K562 (cell line): ENCODE results near the gene PTCH2. TPM values are rescaled to one million over a fixed set of nuclear protein-coding genes. Genes with fewer than 3 reads are reported as not detected.

Source experiments
- CCNT2 ChIP-seq: IDR thresholded peaks from 2 replicates; pipeline ENCODE4 v1.6.1; 2011; ENCODE audit warnings: borderline replicate concordance, low read depth, mild to moderate bottlenecking, moderate library complexity, mixed read lengths, low read length; ENCODE audit not compliant: insufficient read length; ENCODE audit errors: extremely low read depth
- CEBPG ChIP-seq, 3 experiments: fragments of 200-800 bp in 1 of 3; sonication (Bioruptor generic) in 1 of 3; sonication (generic) in 1 of 3; formaldehyde crosslinking in 1 of 3; IDR thresholded peaks in 2 of 3; conservative IDR thresholded peaks in 1 of 3; 2 replicates each; pipeline versions ENCODE4 v1.6.1 to v1.8.0; 2016 to 2022; ENCODE audit warnings: missing compliant biosample characterization in 2 of 3, missing genetic modification characterization in 2 of 3, mild to moderate bottlenecking in 1 of 3, missing genetic modification reagents in 1 of 3
- CREB3L1 ChIP-seq: fragments of 450-650 bp; IDR thresholded peaks from 2 replicates; pipeline ENCODE4 v1.6.1; 2014; ENCODE audit warnings: low read depth, mild to moderate bottlenecking, moderate library complexity, borderline replicate concordance
- EGR1 ChIP-seq: fragments of 450-650 bp; conservative IDR thresholded peaks from 2 replicates; pipeline ENCODE4 v1.6.1; 2017; ENCODE audit warnings: mild to moderate bottlenecking
- FUS ChIP-seq: fragments of 200-400 bp; formaldehyde crosslinking; optimal IDR thresholded peaks from 2 replicates; pipeline ENCODE3; 2017; ENCODE audit warnings: low read depth, low read length
- HDAC6 ChIP-seq: IDR thresholded peaks from 2 replicates; pipeline ENCODE4 v1.6.1; 2012; ENCODE audit warnings: low read depth, mild to moderate bottlenecking, control low read depth, inconsistent platforms, low read length, moderate library complexity
- HSF4 ChIP-seq: fragments of 250-450 bp; sonication (Bioruptor Pico); IDR thresholded peaks from 2 replicates; pipeline ENCODE4 v2.1.2; 2022; ENCODE audit warnings: mild to moderate bottlenecking, moderate library complexity, borderline replicate concordance
- KLF6 ChIP-seq: fragments of 250-450 bp; sonication (Bioruptor Pico); IDR thresholded peaks from 2 replicates; pipeline ENCODE4 v1.4.0; 2020; ENCODE audit warnings: mild to moderate bottlenecking, moderate library complexity, borderline replicate concordance
- MAZ ChIP-seq, 2 experiments: fragments of 450-650 bp in 1 of 2; sonication (generic) in 1 of 2; formaldehyde crosslinking; IDR thresholded peaks in 1 of 2; conservative IDR thresholded peaks in 1 of 2; 2 replicates each; pipeline versions ENCODE4 v1.4.0 to v1.5.0; 2020; ENCODE audit warnings: mild to moderate bottlenecking in 1 of 2, missing genetic modification reagents in 1 of 2
- MXI1 ChIP-seq: IDR thresholded peaks from 2 replicates; pipeline ENCODE4 v1.6.1; 2011; ENCODE audit warnings: low read depth, mild to moderate bottlenecking, improper control_type of control experiment, low read length
- NEUROD1 ChIP-seq: fragments of 150-350 bp; IDR thresholded peaks from 2 replicates; pipeline ENCODE4 v1.6.1; 2014; ENCODE audit warnings: borderline replicate concordance, low read length, low read depth; ENCODE audit not compliant: partially characterized antibody
- NFIC ChIP-seq: fragments of 450-650 bp; IDR thresholded peaks from 2 replicates; pipeline ENCODE4 v1.6.1; 2017; ENCODE audit warnings: mild to moderate bottlenecking, inconsistent platforms
- NR2F6 ChIP-seq: fragments of 450-650 bp; formaldehyde crosslinking; IDR thresholded peaks from 2 replicates; pipeline ENCODE4 v1.4.0; 2020; ENCODE audit warnings: mild to moderate bottlenecking
- SFPQ ChIP-seq: fragments of 200-400 bp; formaldehyde crosslinking; IDR thresholded peaks from 2 replicates; pipeline ENCODE4 v1.6.1; 2017; ENCODE audit warnings: mild to moderate bottlenecking, low read depth, low read length, moderate library complexity
- SMAD2 ChIP-seq: fragments of 150-350 bp; IDR thresholded peaks from 2 replicates; pipeline ENCODE4 v1.6.1; 2014; ENCODE audit warnings: low read depth, mild to moderate bottlenecking, low read length
- U2AF2 ChIP-seq: fragments of 200-400 bp; formaldehyde crosslinking; optimal IDR thresholded peaks from 2 replicates; pipeline ENCODE3; 2017; ENCODE audit warnings: low read depth, mild to moderate bottlenecking, low read length
- WHSC1 ChIP-seq: IDR thresholded peaks from one replicate; pipeline ENCODE4 v1.6.1; 2012; ENCODE audit warnings: low read length, control low read depth, inconsistent platforms
- ZNF263 ChIP-seq: sonication (generic); formaldehyde crosslinking; IDR thresholded peaks from 2 replicates; pipeline ENCODE4 v1.8.0; 2022; ENCODE audit warnings: mild to moderate bottlenecking, missing genetic modification reagents, borderline replicate concordance
- ZNF507 ChIP-seq: conservative IDR thresholded peaks from 2 replicates; pipeline ENCODE4 v1.6.1; 2017; ENCODE audit warnings: missing genetic modification characterization, missing compliant biosample characterization
- ZZZ3 ChIP-seq: fragments of 450-650 bp; IDR thresholded peaks from 2 replicates; pipeline ENCODE4 v1.6.1; 2016; ENCODE audit warnings: antibody characterized with exemption, mild to moderate bottlenecking, moderate library complexity
- polyA plus RNA-seq, 8 experiments: library from polyadenylated mRNA; depleted of rRNA in 4 of 8; stranded (reverse) in 5 of 8; unstranded in 3 of 8; fragments of >200 nt; fragmentation: Nextera tagmentation in 2 of 8; fragmentation: Illumina TruSeq in 1 of 8; extraction: Ambion mirVana in 2 of 8; extraction: Trizol in 1 of 8; gene quantifications; 2 replicates each; pipeline versions ENCODE4 v1.2.1 to v1.2.3, GENCODE V29; 2011 to 2014; ENCODE audit warnings: inconsistent platforms in 1 of 8, missing spikeins in 1 of 8
- total RNA-seq, 7 experiments: library from RNA; depleted of rRNA in 6 of 7; stranded (reverse); fragments of >200 nt in 6 of 7; fragmentation: Illumina TruSeq in 2 of 7; extraction: Trizol in 2 of 7; gene quantifications; 2 replicates each; pipeline versions ENCODE4 v1.2.1 to v1.2.3, GENCODE V29; 2011 to 2021; ENCODE audit warnings: low replicate concordance in 1 of 7
- TF ChIP-seq, protein P1 (sequence below): fragments of 450-650 bp; formaldehyde crosslinking; IDR thresholded peaks from 2 replicates; pipeline ENCODE4 v1.4.0; 2020; ENCODE audit warnings: mild to moderate bottlenecking, moderate library complexity
- TF ChIP-seq, protein P2 (sequence below): fragments of 250-450 bp; sonication (Bioruptor Pico); IDR thresholded peaks from 2 replicates; pipeline ENCODE4 v1.5.0; 2021

Gene PTCH2
- total and polyA plus RNA-seq, 9 of the 15 experiments (the other 6 are each of a cell fraction or from before 2014, with no cell fraction given) = 0.15 to 27.3 (median 0.48) TPM; not detected in 1

- TF ChIP-seq SMAD2 (no peak), NFIC (peak; percentile 75), MXI1 (peak; percentile 94), ZZZ3 (no peak), U2AF2 (no peak), NR2F6 (CRISPR knock-in tag) (no peak), SFPQ (no peak), CCNT2 (no peak), WHSC1 (peak; percentile 85), FUS (no peak), CREB3L1 (peak; percentile 88), EGR1 (peak; percentile 99), ZNF263 (CRISPR knock-in tag) (no peak; the same call in 1 of the 2 replicates), ZNF507 (no peak), MAZ (CRISPR knock-in tag; conservative IDR thresholded peaks at IDR 0.05 in 1 of 2, IDR thresholded peaks at IDR 0.05 in 1 of 2) (peak; percentile 77 to 87), CEBPG (CRISPR knock-in tag; IDR thresholded peaks at IDR 0.05) (peak; percentile 82; the same call in 1 of the 2 replicates), CEBPG (tag; conservative IDR thresholded peaks at IDR 0.05 in 1 of 2, IDR thresholded peaks at IDR 0.05 in 1 of 2) (peak in 1 of 2 experiments; percentile 60; a peak in 1 of 4 replicates), NEUROD1 (peak; percentile 91), KLF6 (peak; percentile 60; the same call in 1 of the 2 replicates), HDAC6 (no peak), HSF4 (CRISPR knock-in tag) (0 out of 2 replicates have a peak, but pooled peaks have one; percentile 52)
- TF ChIP-seq, protein P1, sequence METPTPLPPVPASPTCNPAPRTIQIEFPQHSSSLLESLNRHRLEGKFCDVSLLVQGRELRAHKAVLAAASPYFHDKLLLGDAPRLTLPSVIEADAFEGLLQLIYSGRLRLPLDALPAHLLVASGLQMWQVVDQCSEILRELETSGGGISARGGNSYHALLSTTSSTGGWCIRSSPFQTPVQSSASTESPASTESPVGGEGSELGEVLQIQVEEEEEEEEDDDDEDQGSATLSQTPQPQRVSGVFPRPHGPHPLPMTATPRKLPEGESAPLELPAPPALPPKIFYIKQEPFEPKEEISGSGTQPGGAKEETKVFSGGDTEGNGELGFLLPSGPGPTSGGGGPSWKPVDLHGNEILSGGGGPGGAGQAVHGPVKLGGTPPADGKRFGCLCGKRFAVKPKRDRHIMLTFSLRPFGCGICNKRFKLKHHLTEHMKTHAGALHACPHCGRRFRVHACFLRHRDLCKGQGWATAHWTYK (CRISPR knock-in tag) = peak; percentile 73
- TF ChIP-seq, protein P2, sequence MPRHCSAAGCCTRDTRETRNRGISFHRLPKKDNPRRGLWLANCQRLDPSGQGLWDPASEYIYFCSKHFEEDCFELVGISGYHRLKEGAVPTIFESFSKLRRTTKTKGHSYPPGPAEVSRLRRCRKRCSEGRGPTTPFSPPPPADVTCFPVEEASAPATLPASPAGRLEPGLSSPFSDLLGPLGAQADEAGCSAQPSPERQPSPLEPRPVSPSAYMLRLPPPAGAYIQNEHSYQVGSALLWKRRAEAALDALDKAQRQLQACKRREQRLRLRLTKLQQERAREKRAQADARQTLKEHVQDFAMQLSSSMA (CRISPR knock-in tag) = no peak
Observed at GRCh38 chr1:44807364-44808062, 35.5 kb downstream of the PTCH2 start (continued).
